Liver (tissue), 9 donors: ENCODE data around the gene P3H1. TPM values are rescaled to one million over a fixed set of nuclear protein-coding genes. Genes with fewer than 3 reads are reported as not detected.

ENCODE experiments used
- DNase-seq: peaks from one replicate; pipeline ENCODE4 v3.0.0-alpha.2; 2017; ENCODE audit warnings: low spot score
- H3K27ac ChIP-seq, 2 donors: one replicate each; pipeline ENCODE4 v1.7.0; 2013; ENCODE audit warnings: inconsistent platforms in 2 of 2, low read length in 2 of 2, control low read depth in 1 of 2, low read depth in 1 of 2, mild to moderate bottlenecking in 1 of 2
- H3K27me3 ChIP-seq, 4 donors: one replicate each; pipeline versions ENCODE4 v1.6.1 to v1.7.0; 2013; ENCODE audit warnings: low read length in 3 of 4, inconsistent platforms in 1 of 4, mild to moderate bottlenecking in 1 of 4, moderate library complexity in 1 of 4; ENCODE audit not compliant: control insufficient read depth in 4 of 4, insufficient read depth in 4 of 4
- H3K36me3 ChIP-seq, 4 donors: one replicate each; pipeline versions ENCODE4 v1.6.1 to v1.7.0; 2013; ENCODE audit warnings: low read length in 3 of 4, mild to moderate bottlenecking in 3 of 4, low read depth in 1 of 4, moderate library complexity in 1 of 4; ENCODE audit not compliant: control insufficient read depth in 4 of 4, insufficient read depth in 3 of 4
- H3K4me1 ChIP-seq, 4 donors: one replicate each; pipeline versions ENCODE4 v1.6.1 to v1.7.0; 2013; ENCODE audit warnings: low read length in 3 of 4, mild to moderate bottlenecking in 3 of 4, moderate library complexity in 1 of 4; ENCODE audit not compliant: control insufficient read depth in 4 of 4, insufficient read depth in 4 of 4
- H3K4me3 ChIP-seq, 3 donors: one replicate each; pipeline versions ENCODE4 v1.6.1 to v1.7.0; 2013; ENCODE audit warnings: low read length in 3 of 3, control low read depth in 1 of 3, low read depth in 1 of 3, mild to moderate bottlenecking in 1 of 3
- H3K9ac ChIP-seq, 2 donors: one replicate each; pipeline ENCODE4 v1.7.0; 2013; ENCODE audit warnings: low read length in 2 of 2, mild to moderate bottlenecking in 2 of 2, moderate library complexity in 2 of 2, control low read depth in 1 of 2, low read depth in 1 of 2
- H3K9me3 ChIP-seq, 4 donors: one replicate each; pipeline versions ENCODE4 v1.6.1 to v1.7.0; 2013; ENCODE audit warnings: low read length in 3 of 4; ENCODE audit not compliant: control insufficient read depth in 4 of 4
- ATF3 ChIP-seq: IDR thresholded peaks from 2 replicates; pipeline ENCODE4 v1.6.1; 2016; ENCODE audit warnings: antibody characterized with exemption
- CTCF ChIP-seq: fragments of 150-350 bp; IDR thresholded peaks from 2 replicates; pipeline ENCODE4 v1.5.1; 2017; ENCODE audit warnings: improper control_type of control experiment, low read depth, low read length; ENCODE audit not compliant: missing input control
- EGR1 ChIP-seq, 2 donors: IDR thresholded peaks; 2 replicates each; pipeline ENCODE4 v1.6.1; 2016 to 2018; ENCODE audit warnings: antibody characterized with exemption in 2 of 2, low read depth in 2 of 2
- FOXA1 ChIP-seq: IDR thresholded peaks from 2 replicates; pipeline ENCODE4 v1.6.1; 2016; ENCODE audit warnings: antibody characterized with exemption
- FOXA2 ChIP-seq: IDR thresholded peaks from 2 replicates; pipeline ENCODE4 v1.6.1; 2016; ENCODE audit warnings: antibody characterized with exemption
- GABPA ChIP-seq, 2 donors: IDR thresholded peaks in 1 of 2; conservative IDR thresholded peaks in 1 of 2; 2 replicates each; pipeline ENCODE4 v1.6.1; 2016; ENCODE audit warnings: antibody characterized with exemption in 2 of 2, mild to moderate bottlenecking in 1 of 2, moderate library complexity in 1 of 2
- HNF4A ChIP-seq, 2 donors: conservative IDR thresholded peaks; 2 replicates each; pipeline ENCODE4 v1.6.1; 2016; ENCODE audit warnings: antibody characterized with exemption in 2 of 2, mild to moderate bottlenecking in 2 of 2
- JUND ChIP-seq, 2 donors: IDR thresholded peaks; 2 replicates each; pipeline ENCODE4 v1.6.1; 2016; ENCODE audit warnings: antibody characterized with exemption in 2 of 2
- MAX ChIP-seq: IDR thresholded peaks from 2 replicates; pipeline ENCODE4 v1.6.1; 2016; ENCODE audit warnings: antibody characterized with exemption
- NR2F2 ChIP-seq: IDR thresholded peaks from 2 replicates; pipeline ENCODE4 v1.6.1; 2016; ENCODE audit warnings: antibody characterized with exemption
- RAD21 ChIP-seq, 2 donors: IDR thresholded peaks; 2 replicates each; pipeline ENCODE4 v1.6.1; 2016; ENCODE audit warnings: antibody characterized with exemption in 2 of 2, mild to moderate bottlenecking in 2 of 2
- REST ChIP-seq: IDR thresholded peaks from 2 replicates; pipeline ENCODE4 v1.6.1; 2016; ENCODE audit warnings: antibody characterized with exemption, mild to moderate bottlenecking
- RXRA ChIP-seq, 2 donors: IDR thresholded peaks; 2 replicates each; pipeline ENCODE4 v1.6.1; 2017 to 2018; ENCODE audit warnings: antibody characterized with exemption in 2 of 2, mild to moderate bottlenecking in 1 of 2
- SP1 ChIP-seq: IDR thresholded peaks from 2 replicates; pipeline ENCODE4 v1.6.1; 2018; ENCODE audit warnings: antibody characterized with exemption, mild to moderate bottlenecking
- TAF1 ChIP-seq: conservative IDR thresholded peaks from 2 replicates; pipeline ENCODE4 v1.6.1; 2016; ENCODE audit warnings: antibody characterized with exemption, mild to moderate bottlenecking
- YY1 ChIP-seq: IDR thresholded peaks from 2 replicates; pipeline ENCODE4 v1.6.1; 2016; ENCODE audit warnings: antibody characterized with exemption, mild to moderate bottlenecking
- WGBS: extraction: QIAGEN DNeasy Blood & Tissue Kit; methylation state at CpG from one replicate; pipeline ENCODE4 v1.1.7; 2013; 5-methylcytosine and 5-hydroxymethylcytosine counted together
- polyA plus RNA-seq, 2 donors: library from polyadenylated mRNA; stranded (reverse) in 1 of 2; unstranded in 1 of 2; fragments of 200-250 nt in 1 of 2; fragments of >200 nt in 1 of 2; fragmentation: Nextera tagmentation in 1 of 2; extraction: Ambion mirVana in 1 of 2; gene quantifications; one replicate each; pipeline versions ENCODE4 v1.2.1 to v1.2.3, GENCODE V29; 2013 to 2015
- total RNA-seq, 2 donors: library from RNA; depleted of rRNA; stranded (reverse); fragments of >200 nt; gene quantifications; one replicate each; pipeline ENCODE4 v1.2.3, GENCODE V29; 2014
- donor health status: healthy.
- donor health status: healthy.
- donor health status: healthy.
- donor health status: healthy.
- donor health status: healthy.

Gene P3H1
- total and polyA plus RNA-seq, 4 donors, result 14.9 to 28.0 (median 22.7) TPM

GRCh38 chr1:42757892-42758275 lies 8.9 kb downstream of the P3H1 start (continued):
- no peak for TF ChIP-seq CTCF

- no peak overlapping the region for H3K27ac ChIP-seq
- H3K9ac ChIP-seq, result no peak overlapping the region
- no peak overlapping the region for H3K4me3 ChIP-seq
- WGBS, result 81% methylated on average over 17 of the region's 17 CpGs
- no peaks in the 10 kb centered on the region for H3K9me3 ChIP-seq
- no peaks in the 10 kb centered on the region for H3K4me1 ChIP-seq
- TF ChIP-seq TAF1 (no peak), CTCF (peak; percentile 64), RAD21 (IDR thresholded peaks at IDR 0.05) (peak; percentile 74 to 83), EGR1 (IDR thresholded peaks at IDR 0.05; ENCODE audit: low read depth in 2 of 2) (no peak), MAX (no peak), SP1 (no peak), NR2F2 (no peak), GABPA (IDR thresholded peaks at IDR 0.05 in 1 of 2, conservative IDR thresholded peaks at IDR 0.05 in 1 of 2) (peak; percentile 41 to 42), HNF4A (conservative IDR thresholded peaks at IDR 0.05) (no peak), FOXA2 (no peak), RXRA (IDR thresholded peaks at IDR 0.05) (no peak)
- H3K27me3 ChIP-seq, result no peaks in the 10 kb centered on the region
- DNase-seq, result no peak
- peaks cover 16 to 66% (median 43%) of the 10 kb centered on the region in 4 donors for H3K36me3 ChIP-seq
Measured at GRCh38 chr1:42756956-42757891, 9.6 kb downstream of the P3H1 start.

- H3K27ac ChIP-seq, result no peak overlapping the region
- H3K4me3 ChIP-seq, result no peak overlapping the region
- no peaks in the 10 kb centered on the region for H3K9me3 ChIP-seq
- H3K27me3 ChIP-seq, result no peaks in the 10 kb centered on the region
- WGBS, result 71% methylated on average over 1 of the region's 1 CpG
- H3K36me3 ChIP-seq, result peaks cover 18 to 76% (median 44%) of the 10 kb centered on the region in 4 donors
- no peak overlapping the region for H3K9ac ChIP-seq
- DNase-seq, result no peak
- H3K4me1 ChIP-seq, result no peaks in the 10 kb centered on the region
- no peak for TF ChIP-seq EGR1 (IDR thresholded peaks at IDR 0.05; ENCODE audit: low read depth in 2 of 2)
- no peak for TF ChIP-seq ATF3
- TF ChIP-seq CTCF, result no peak
- TF ChIP-seq GABPA (IDR thresholded peaks at IDR 0.05 in 1 of 2, conservative IDR thresholded peaks at IDR 0.05 in 1 of 2), result no peak
- TF ChIP-seq RAD21 (IDR thresholded peaks at IDR 0.05), result no peak
- no peak for TF ChIP-seq NR2F2
- TF ChIP-seq MAX, result no peak
- no peak for TF ChIP-seq SP1
- TF ChIP-seq FOXA2, result no peak
- TF ChIP-seq FOXA1, result no peak
- TF ChIP-seq YY1, result no peak
- no peak for TF ChIP-seq HNF4A (conservative IDR thresholded peaks at IDR 0.05)
- TF ChIP-seq REST, result no peak
- TF ChIP-seq JUND (IDR thresholded peaks at IDR 0.05), result no peak
Measured at GRCh38 chr1:42753070-42753469, 13.8 kb downstream of the P3H1 start.
